Inflammatory macrophage treated with lipopolysaccharide for 4 hours (primary cell): Measurements from ENCODE around the gene GPR55.

ENCODE experiments used
- DNase-seq: peaks from one replicate; pipeline ENCODE4 v3.0.0-alpha.2; 2020

GPR55 gene

DNA sequence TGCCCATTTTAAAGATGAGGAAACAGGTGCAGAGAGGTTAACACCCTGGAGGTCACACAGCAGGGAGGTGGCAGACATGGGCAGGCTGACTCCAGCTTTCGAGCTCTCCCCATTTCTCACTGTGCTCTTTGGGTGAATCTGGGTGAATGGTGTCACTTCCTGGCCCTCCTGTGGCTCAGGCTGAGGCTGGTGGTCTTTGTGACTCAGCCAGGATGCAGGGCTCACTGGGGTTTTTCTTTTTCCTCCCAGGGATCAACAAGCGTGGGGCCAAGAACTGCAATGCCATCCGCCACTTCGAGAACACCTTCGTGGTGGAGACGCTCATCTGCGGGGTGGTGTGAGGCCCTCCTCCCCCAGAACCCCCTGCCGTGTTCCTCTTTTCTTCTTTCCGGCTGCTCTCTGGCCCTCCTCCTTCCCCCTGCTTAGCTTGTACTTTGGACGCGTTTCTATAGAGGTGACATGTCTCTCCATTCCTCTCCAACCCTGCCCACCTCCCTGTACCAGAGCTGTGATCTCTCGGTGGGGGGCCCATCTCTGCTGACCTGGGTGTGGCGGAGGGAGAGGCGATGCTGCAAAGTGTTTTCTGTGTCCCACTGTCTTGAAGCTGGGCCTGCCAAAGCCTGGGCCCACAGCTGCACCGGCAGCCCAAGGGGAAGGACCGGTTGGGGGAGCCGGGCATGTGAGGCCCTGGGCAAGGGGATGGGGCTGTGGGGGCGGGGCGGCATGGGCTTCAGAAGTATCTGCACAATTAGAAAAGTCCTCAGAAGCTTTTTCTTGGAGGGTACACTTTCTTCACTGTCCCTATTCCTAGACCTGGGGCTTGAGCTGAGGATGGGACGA lies 47.1 kb downstream of the GPR55 start:
- no peak for DNase-seq

DNA sequence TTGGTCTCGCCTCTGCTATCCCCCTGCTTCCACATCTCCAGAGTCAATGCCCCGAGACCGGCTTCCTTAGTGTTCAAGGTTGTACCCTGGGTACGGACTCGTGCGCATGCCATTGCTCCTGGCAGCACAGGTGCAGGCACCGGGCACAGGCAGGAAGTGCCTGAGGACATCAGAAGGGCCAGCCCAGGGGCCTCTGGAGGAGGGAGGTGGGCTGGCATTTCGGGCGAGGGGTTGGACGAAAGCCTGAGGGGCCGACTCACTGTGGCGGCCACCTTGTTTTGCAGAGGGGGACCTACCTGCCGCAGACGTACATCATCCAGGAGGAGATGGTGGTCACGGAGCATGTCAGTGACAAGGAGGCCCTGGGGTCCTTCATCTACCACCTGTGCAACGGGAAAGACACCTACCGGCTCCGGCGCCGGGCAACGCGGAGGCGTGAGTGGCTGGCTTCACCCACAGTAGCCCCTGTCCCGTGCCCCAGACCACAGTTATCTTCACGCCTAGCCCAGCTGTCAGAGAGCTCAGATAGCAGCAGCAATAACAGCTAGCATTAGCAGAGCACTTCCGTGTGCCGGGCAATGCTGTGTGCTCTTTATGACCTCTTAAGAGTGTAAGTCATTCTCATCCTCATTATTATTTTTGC lies 47.8 kb downstream of the GPR55 start:
- no peak for DNase-seq

DNA sequence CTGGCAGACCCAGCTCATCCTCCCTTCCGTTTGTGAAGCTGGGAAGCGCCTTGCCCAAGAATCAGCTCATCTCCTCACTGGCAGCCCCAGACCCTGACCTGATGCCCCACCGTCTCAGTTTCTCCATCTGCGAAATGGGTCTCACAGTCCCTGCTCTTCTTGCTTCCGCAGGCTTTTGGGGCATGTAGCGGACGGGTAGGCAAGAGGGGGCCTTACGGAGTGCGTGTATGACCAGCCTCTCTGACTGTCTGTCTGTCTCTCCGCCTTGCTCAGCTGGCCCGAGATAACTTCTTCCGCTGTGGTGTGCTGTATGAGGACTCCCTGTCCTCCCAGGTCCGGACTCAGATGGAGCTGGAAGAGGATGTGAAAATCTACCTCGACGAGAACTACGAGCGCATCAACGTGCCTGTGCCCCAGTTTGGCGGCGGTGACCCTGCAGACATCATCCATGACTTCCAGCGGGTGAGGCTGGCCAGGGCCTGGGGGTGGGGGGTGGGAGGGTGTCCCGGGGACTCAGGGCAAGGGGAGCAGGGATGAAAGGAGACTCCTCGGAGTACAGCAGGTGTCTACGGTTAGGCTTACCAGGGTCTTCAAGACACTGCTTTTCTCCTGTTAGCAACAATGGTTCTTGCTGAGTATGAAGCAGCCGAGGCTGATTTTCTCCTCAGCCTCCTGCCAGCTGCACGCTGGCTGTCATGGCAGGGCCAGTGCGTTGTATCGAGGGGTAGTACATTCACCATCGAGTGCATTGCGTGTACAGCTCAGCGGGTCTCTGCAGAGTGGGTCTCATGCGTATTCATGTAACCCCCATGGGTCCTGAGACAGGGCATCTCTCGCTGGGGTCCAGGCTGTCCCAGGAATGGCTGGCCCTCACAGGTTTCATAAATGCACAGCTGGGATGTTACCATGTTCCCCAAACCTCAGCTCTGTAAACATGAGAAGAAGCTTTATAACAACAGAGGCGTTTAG lies 49.4 kb downstream of the GPR55 start:
- no peak for DNase-seq

DNA sequence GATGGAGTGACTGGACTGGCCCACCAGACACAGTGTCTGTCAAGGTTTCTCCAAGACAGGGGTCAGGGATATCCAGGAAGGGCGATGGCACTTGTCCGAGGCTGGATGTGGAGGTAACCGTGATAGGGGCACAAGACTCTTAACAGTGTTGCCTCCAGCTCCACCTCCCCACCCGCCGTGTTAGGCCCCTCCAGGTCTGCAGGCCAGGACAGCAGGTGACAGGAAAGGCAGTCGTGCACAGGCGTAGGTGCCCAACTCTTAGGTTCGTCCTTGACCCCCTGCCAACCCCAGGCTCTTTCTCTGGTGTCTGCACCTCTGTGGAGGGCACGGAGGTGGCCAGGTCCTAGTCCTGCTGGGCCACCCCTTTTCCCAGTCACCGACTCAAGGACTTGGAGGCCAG lies 50.2 kb downstream of the GPR55 start:
- DNase-seq: no peak

DNA sequence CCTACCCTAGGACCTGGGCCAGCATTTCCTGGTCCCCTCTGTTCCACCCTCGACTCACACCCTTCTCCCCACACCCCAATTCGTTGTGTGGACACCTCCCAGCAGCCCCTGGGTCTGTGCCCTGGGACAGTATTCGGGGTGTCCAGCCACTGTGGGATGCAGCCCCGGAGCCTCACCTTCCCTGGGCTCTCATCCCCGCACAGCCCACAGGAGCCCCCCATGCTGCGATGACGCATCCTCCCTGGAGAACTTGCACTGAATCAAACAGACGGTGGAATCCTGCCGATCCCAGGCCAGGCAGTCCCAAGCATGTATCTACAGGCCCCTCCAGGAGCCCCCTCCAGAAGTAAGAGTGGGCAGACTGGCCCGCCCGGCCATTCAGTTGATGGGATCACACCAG lies 50.6 kb downstream of the GPR55 start:
- no peak for DNase-seq

DNA sequence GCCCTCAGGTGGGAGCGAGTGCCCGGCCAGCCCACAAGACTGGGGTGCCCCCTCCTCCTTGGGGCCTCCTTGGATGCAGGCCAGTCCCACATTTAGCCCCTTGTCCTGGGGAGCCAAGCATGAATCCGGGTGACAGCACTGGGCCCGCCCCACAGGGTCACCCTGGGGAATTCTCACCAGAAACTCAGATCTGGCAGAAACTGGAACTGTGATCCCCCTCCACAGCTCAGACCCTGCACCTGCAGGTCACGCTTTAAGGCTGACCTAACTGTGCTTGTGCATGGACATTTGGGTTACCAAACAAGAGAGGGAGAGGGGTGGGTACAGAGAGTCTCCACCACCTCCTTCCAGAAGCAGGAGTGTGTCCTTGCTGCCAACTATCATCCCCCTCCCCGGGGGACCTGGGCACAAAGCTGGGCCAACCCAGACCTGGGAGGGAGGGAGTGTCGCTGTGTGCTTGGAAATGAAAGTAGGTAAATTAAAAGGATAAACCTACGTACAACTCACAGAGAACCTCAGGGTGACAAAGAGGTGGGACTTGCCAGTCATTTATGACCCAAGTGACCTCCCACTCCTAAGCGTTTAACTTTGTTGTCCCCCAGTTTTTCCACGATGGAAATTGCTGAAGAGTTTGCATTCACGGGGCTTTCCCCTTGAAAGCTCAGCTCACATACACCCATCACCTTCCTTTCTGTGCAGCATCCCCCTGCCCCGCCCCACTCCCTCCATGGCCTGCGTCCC lies 51.2 kb downstream of the GPR55 start:
- DNase-seq: no peak

DNA sequence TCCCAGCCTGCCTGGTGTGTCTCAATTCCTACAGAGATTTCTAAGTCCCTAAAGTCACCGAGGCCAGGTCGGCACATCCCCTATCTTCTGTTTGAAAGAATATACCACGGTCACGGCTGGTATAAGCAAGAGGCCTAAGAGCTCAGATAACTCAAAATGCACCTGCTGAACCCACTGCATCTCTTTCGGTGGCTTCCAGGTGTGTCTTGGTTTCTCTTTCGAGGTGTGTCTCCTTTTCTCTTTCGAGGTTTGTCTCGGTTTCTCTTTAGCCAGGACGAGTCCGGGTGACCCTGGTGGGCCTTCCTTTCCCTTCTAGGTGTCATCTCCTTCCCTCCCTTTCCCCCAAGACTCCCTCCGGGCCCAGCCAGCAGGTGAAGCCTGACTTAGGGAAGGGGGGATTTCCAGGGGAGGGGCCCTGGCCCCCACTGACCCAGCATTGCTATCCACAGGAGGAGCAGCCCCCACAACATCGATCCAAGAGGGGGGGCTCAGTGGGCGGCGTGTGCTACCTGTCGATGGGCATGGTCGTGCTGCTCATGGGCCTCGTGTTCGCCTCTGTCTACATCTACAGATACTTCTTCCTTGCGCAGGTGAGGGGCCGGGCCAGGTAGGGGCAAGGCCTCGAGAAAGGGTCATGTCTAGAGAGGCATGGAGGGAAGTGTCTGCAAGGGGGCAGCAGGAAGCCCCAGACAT lies 51.9 kb downstream of the GPR55 start:
- DNase-seq: no peak

DNA sequence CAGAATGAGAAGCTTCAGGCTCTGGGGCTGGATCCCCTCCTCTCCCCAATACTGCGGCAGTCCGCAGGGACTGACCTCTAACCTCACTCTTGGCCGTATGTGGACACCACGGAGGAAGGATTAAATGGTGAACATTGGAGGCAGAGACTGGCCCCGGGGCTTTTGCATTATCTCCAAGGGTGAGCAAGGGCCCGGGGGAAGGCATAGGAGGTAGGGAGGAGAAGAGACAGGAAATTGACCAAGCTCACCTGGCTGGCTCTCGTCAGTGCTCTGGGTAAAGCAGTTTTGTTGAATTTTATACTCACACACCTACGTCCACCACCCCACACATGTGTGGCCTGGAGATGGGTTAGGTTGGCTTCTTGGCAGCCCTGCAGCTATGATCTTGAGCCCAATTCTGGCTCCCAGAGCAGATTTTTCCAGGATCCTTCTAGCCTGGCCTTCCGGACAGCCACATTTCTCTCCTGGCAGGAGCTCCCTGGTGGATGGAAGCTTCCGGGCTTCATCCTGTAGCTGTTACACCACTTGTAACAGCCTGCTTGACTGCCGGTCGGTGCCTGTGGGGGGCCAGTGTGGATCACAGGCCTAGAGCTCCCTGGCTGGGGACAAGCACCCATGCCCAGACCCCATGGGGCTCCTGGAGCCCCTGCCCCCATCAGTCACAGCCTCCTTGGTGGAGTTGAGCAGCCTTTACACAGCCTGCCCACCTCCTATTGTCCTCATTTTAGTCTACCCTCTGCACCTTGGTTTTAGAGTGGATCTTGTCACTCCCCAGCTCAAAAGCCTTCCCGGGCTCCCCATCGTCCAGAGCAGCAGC lies 52.7 kb downstream of the GPR55 start:
- DNase-seq: no peak

DNA sequence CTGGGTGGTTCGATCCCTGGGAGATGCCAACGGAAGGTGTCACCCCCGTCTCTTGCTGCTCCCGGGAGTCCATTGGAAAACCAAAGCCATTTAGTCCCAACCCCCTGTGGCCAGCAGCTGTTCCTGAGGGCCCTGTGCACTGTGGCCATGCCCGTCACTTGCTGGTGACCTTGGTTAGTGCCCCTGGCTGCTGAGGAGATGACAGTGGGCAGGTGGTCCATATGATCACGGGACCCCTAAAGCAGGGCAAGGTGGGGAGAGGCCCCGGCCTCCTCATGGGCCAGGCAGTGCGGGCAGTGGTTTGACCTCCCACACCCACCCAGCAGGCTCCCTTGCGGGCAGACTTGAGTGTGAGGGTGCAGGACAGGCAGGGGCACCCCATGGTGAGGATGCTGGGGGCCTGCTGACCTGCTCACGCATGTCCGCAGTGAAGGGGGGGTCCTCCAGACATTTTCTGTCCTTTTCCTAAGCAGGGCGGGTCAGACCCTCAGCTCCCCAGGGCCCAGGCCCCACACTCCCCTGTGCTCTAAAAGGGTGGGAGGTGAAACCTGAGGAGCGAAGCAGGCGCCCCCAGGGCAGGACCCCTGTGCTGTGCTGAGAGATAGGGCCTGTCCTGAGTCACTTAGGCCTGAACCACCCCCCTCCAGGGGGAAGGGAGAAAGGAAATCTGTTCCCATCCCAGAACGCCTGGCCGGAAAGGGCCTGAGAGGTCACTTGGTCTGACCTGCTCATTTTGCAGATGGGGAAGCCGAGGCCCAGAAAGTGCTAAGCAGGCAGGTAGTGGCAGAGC lies 53.5 kb downstream of the GPR55 start:
- DNase-seq: no peak

DNA sequence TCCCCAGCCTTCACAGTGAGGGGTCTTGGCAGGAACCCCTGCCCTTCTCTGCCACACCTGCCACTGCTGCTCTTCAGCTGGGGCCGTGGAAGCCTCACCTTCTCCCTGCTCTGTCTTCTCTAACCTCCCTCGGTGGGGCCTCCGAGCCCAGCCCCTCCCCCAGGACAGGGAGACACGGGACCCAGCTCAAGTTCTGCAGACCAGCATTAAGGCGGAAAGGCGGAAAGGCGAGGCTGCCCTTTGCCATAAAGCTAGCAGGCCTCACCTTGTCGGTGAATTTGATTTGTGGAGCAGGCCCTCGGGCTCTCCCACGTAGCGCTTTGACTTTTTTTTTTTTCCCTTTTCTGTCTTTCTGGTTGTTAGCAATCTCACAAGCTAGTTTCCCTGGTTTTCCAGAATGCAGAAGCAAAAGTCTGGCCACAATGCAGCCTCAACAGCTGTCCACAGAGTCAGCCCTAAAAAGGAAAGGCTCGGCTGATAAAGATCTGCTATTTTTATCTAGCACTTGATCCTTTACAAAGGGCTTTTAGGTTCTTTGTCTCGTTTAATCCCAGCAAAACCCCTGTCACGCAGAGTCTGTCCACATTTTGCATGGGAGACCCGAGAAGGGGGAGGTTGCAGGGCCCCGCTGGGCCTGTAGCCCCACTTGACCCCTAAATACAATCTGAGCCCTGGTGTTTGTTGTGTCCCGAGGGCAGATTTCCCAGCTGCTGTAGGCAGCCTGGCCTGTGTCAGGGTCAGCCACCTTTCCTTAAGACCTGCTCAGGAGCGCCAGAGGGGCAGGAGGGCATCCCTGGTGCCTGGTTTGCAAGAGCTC lies 54.3 kb downstream of the GPR55 start:
- peak; percentile 12 for DNase-seq

DNA sequence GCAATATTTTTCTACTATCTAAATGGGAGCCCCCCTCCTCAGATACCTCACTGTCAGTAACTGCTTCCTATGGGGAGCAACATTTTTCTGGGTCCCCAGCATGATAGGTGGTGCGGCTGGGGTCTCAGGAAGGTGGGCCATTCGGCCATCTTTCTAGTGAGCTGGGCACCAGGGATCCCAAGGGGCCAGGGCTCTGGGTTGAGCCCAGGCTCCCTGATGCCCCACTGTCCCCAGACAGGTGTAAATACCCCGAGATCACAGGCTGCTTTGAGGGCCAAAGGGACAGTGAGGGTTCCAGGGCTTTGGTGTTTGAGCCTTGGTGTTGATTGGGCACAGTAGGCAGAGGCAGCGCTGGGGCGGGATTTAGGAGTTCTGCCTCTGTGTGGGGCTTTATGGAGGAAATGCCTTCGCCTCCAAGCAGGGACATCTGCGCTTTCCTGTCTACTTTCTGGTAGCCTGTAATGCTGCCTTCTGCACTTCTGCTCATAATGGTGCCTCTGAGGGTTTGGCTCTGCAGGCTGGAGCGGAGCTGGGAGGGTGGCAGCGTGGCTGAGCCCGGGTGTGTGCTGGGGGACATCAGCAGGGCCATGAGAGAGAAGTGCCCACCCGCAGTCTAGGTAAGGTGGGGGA lies 55.0 kb downstream of the GPR55 start:
- DNase-seq: no peak

DNA sequence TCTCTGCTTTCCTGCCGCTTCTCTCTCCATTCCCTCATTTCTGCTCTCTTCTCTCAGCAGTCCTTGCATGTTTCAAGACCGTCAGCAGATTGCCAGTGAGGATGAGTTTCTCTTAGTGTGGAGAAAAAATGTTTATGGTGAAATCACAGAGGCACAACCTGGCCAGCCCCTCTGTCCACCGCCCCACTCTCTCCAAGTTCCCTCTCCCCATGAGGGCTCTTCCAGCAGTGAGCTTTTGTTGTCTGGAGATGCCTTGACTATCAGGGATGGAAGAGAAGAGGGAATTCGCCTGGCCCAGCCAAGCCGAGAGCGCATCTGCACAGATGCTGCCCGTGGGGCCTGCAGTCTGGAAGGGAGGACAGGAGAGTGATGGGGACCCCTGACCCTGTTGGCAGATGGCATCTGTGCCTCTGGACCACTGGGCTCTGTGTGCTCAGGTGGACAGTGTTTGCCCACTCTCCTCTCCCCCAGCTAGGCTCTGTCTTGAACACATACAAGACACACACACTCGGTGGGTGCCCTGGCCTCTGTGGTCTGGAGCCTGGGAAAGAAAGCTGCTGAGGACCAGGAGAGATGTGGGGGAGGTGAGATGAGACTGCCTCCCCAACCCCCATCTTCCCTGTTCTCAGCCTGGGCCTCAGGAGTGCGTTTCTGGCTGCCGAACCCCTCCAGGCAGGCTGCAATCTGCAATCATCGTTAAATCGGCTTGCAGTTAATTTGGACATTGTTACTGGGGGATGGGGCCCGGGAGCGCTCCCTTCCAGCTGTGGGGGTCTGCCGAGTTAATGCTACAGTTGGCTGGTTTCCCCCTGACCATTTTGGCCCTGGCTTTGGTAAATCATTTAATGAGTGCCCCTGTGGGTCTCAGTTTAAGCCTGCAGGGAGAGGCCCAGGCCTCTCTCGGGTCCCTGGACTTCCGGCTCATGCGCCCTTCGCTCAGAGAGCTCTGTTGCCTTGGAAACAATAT lies 55.8 kb downstream of the GPR55 start:
- no peak for DNase-seq

DNA sequence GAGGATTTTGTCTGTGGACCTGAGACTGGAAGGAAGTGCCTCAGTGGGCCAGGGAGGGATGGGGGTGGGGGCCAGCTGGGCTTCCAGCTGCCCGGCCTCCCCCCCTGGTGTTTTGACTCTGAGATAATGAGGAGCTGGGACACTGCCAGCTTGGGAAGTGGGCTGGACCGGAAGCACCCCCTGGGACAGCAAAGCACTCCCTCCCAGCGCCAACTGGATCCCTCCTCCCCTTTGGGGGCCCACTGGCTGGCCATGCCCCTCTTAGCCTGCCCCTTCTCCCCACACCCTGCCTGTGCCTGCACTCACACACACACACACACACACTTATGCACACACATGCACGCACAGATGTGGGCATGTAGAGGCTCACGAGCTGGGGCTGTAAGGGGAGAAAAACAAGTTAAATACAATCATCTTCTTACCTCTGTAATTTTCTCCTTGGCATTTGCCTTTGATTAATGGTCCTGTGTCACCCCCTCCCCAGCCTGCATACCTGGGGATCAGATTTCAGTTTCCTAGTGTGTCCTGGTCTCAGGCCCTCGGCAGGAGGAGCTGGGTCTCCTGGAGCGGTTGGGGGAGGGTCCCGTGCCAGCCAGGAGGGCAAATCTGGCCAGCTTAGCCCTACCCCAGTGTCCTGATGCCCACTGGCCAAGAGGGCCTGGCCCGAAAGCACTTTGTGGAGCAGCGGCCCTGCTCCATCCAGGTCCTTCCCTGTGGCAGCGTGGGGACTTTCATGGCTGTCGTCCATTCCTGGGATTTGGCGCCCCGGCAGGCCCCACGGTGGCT lies 56.7 kb downstream of the GPR55 start:
- DNase-seq: no peak

DNA sequence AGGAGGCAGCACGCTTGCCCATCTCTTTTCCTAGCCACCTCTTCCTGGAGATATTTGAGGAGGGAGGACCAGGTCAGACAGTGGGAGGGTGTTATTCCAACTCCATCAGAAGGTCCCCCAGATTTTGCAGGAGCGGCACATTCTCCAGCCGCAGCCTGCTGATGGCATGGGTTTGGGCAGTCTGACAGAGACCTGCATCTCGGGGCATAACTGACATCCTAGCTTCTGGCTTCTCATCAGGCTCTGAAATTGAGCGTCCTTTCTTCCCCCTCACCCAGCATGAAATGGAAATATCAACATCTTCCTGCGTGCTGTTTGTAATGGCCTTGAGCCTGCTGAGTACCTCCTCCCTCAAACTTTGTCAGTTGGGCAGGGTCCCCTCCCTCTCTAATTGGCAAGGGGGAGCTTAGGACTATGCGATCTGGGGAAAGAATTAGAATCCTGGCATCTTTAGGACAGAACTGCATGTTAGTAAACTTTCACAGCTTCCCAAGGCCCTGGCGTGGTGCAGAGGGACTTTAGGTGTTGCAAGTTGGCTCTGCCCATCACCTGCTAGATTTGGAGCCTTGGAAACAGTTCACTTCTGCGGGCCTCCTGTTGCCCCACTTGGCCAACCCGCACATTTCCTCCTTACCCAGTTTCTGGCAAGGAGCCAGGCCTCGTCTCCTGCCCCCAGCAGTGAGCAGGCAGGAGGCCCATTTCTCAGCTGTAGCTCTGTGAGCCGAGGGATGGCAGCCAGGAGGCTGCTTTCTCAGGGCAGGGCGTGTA lies 58.1 kb downstream of the GPR55 start:
- DNase-seq: peak; percentile 22

DNA sequence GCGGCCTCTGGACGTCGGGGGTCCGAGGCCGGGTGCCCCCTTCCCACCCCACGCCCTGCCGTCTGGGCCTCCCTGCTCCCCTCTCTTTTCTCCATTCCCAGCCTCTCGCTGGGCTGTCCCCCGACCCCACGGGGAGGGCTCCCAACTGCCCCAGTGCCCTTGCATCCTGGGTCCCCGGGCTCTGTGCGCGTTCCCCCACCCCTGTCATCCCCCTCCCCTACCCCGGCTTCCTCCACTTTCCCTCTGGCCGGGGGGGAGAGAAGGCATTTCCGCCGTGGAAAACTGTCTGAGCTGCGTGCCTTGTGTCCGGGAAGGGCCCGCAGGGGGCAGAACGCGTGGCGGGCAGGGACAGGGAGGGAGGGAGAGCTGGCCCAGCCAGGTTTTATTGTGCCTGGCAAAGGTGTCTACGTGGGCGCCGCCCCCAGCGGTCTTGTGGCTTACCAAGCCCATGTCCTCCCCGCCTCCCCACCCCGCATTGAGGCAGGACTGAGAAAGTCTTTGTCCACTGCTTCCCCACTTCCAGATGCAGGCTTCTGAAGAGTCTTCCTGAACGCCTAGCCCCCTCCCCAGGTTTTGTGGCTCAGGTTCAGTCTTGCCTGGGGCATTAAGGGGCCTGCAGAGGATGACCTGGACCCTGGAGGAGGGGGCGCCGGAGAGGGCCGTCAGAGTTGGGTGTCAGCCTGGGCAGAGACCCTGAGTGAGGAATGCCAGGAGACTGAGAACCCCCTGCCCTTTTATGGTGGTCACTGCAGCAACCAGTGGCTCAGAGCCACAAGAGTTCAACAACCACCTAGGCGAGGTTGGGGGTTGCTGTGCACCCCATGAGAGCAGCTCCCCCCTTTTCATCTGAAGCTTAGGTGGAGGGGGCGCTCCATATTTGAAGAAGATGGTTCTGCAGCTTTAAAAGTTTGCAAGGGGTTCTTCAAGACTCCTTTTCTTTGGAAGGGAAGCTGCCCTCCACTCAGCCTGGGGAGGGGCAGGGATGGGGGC lies 59.0 kb downstream of the GPR55 start:
- no peak for DNase-seq
